Measurements from ENCODE around the gene IL27RA.
A peak's percentile ranks its signal among the peaks of the same experiment; 100 is the strongest.

IL27RA gene

GRCh38 chr19:14082675-14082960, 51.1 kb downstream of the IL27RA start:
- DNase-seq (ENCODE audit: low read depth in 2 of 2, low spot score in 1 of 2): no peak

GRCh38 chr19:14085309-14085995, 53.9 kb downstream of the IL27RA start, which contains the start of gene C19orf67:
Gene C19orf67 (minus strand): TSS chr19:14085783. CDS start chr19:14085627, 156 bp downstream.
- no peak for DNase-seq (ENCODE audit: low read depth in 2 of 2, low spot score in 1 of 2)

GRCh38 chr19:14086098-14086497, 54.5 kb downstream of the IL27RA start:
- no peak for DNase-seq (ENCODE audit: low read depth in 2 of 2, low spot score in 1 of 2)

- no peak for DNase-seq (ENCODE audit: low read depth in 2 of 2, low spot score in 1 of 2)
Measured at GRCh38 chr19:14088634-14089411, 57.3 kb downstream of the IL27RA start.

- DNase-seq (ENCODE audit: low read depth in 2 of 2, low spot score in 1 of 2): no peak
Measured at GRCh38 chr19:14089412-14089661, 57.8 kb downstream of the IL27RA start.

GRCh38 chr19:14089662-14090508, 58.3 kb downstream of the IL27RA start:
- no peak for DNase-seq (ENCODE audit: low read depth in 2 of 2, low spot score in 1 of 2)

GRCh38 chr19:14090509-14091080, 59.0 kb downstream of the IL27RA start, which contains the start of gene SAMD1:
Gene SAMD1 (minus strand): TSS chr19:14090751.
- DNase-seq (ENCODE audit: low read depth in 2 of 2, low spot score in 1 of 2): peak; percentile 69 to 85

- DNase-seq (ENCODE audit: low read depth in 2 of 2, low spot score in 1 of 2): no peak
Measured at GRCh38 chr19:14091081-14091812, 59.7 kb downstream of the IL27RA start.

GRCh38 chr19:14091813-14092462, 60.4 kb downstream of the IL27RA start:
- no peak for DNase-seq (ENCODE audit: low read depth in 2 of 2, low spot score in 1 of 2)

- DNase-seq (ENCODE audit: low read depth in 2 of 2, low spot score in 1 of 2): no peak
Measured at GRCh38 chr19:14093117-14093823, 61.7 kb downstream of the IL27RA start.

GRCh38 chr19:14094854-14095253, 63.3 kb downstream of the IL27RA start:
- DNase-seq (ENCODE audit: low read depth in 2 of 2, low spot score in 1 of 2): no peak

GRCh38 chr19:14096272-14096992, 64.9 kb downstream of the IL27RA start:
- no peak for DNase-seq (ENCODE audit: low read depth in 2 of 2, low spot score in 1 of 2)

GRCh38 chr19:14097532-14098151, 66.1 kb downstream of the IL27RA start:
- DNase-seq (ENCODE audit: low read depth in 2 of 2, low spot score in 1 of 2): no peak

GRCh38 chr19:14101003-14101545, 69.5 kb downstream of the IL27RA start:
- DNase-seq (ENCODE audit: low read depth in 2 of 2, low spot score in 1 of 2): no peak

GRCh38 chr19:14102102-14102696, 70.6 kb downstream of the IL27RA start:
- no peak for DNase-seq (ENCODE audit: low read depth in 2 of 2, low spot score in 1 of 2)

GRCh38 chr19:14102756-14103155, 71.2 kb downstream of the IL27RA start:
- DNase-seq (ENCODE audit: low read depth in 2 of 2, low spot score in 1 of 2): no peak
